ENCODE data around the gene PIM2.

DNA sequence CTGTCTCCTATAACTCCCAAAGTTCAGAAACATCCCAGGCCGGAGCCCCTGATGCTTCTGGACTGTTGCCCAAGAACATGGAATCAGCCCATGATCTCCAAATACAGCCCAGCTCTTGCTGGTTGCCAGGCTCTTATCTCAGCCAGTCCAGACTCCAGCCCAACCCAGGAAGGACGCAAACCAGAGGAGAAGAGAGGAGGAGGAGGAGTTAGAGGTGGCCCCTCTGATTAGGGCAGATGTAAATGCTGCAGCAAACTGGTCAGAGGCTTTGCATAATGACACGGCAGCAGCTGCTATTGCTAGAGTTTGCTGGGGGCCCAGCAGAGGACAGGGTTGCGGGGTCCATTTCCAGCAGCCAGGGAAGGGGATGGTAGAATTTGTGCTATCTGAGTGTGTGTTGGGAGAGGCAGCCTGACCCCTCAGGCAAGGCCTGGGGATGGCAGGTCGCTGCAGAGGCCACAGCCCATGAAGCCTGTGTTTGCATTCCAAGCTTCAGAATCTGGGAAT, 42.8 kb upstream of the PIM2 start:
- no peak for TF ChIP-seq POLR2A (IDR thresholded peaks at IDR 0.05)
- TF ChIP-seq, protein P1, sequence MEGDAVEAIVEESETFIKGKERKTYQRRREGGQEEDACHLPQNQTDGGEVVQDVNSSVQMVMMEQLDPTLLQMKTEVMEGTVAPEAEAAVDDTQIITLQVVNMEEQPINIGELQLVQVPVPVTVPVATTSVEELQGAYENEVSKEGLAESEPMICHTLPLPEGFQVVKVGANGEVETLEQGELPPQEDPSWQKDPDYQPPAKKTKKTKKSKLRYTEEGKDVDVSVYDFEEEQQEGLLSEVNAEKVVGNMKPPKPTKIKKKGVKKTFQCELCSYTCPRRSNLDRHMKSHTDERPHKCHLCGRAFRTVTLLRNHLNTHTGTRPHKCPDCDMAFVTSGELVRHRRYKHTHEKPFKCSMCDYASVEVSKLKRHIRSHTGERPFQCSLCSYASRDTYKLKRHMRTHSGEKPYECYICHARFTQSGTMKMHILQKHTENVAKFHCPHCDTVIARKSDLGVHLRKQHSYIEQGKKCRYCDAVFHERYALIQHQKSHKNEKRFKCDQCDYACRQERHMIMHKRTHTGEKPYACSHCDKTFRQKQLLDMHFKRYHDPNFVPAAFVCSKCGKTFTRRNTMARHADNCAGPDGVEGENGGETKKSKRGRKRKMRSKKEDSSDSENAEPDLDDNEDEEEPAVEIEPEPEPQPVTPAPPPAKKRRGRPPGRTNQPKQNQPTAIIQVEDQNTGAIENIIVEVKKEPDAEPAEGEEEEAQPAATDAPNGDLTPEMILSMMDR (IDR thresholded peaks at IDR 0.05 in 4 of 5, conservative IDR thresholded peaks at IDR 0.05 in 1 of 5), result no peak
